Medulla oblongata (tissue), 1 donor: ENCODE data around the gene NTM.

ENCODE experiments used
- DNase-seq: peaks from one replicate; pipeline ENCODE4 v3.0.0-alpha.2; 2015; ENCODE audit errors: extremely low spot score

The NTM gene

GRCh38 chr11:131642756-131643531, 272.5 kb downstream of the NTM start:
- no peak for DNase-seq

- no peak for DNase-seq
Observed at GRCh38 chr11:131644204-131644795, 273.9 kb downstream of the NTM start.

GRCh38 chr11:131645237-131645636, 274.8 kb downstream of the NTM start:
- no peak for DNase-seq

GRCh38 chr11:131649856-131650255, 279.4 kb downstream of the NTM start:
- no peak for DNase-seq

GRCh38 chr11:131652231-131652630, 281.8 kb downstream of the NTM start:
- no peak for DNase-seq

- no peak for DNase-seq
Observed at GRCh38 chr11:131653260-131653659, 282.8 kb downstream of the NTM start.

GRCh38 chr11:131654849-131655248, 284.4 kb downstream of the NTM start:
- no peak for DNase-seq

GRCh38 chr11:131656179-131656838, 285.9 kb downstream of the NTM start:
- no peak for DNase-seq

GRCh38 chr11:131656839-131657211, 286.4 kb downstream of the NTM start:
- DNase-seq = no peak

- DNase-seq = no peak
Observed at GRCh38 chr11:131658414-131658813, 288.0 kb downstream of the NTM start.

GRCh38 chr11:131658952-131659351, 288.5 kb downstream of the NTM start:
- DNase-seq = no peak

- DNase-seq = no peak
Observed at GRCh38 chr11:131659931-131660330, 289.5 kb downstream of the NTM start.

GRCh38 chr11:131661132-131661531, 290.7 kb downstream of the NTM start:
- no peak for DNase-seq

GRCh38 chr11:131662317-131662972, 292.0 kb downstream of the NTM start:
- no peak for DNase-seq

GRCh38 chr11:131662993-131663392, 292.6 kb downstream of the NTM start:
- no peak for DNase-seq

- DNase-seq = peak; percentile 89
Observed at GRCh38 chr11:131663405-131664200, 293.2 kb downstream of the NTM start.

GRCh38 chr11:131664293-131664692, 293.9 kb downstream of the NTM start:
- peak; percentile 54 for DNase-seq

GRCh38 chr11:131664816-131665215, 294.4 kb downstream of the NTM start:
- peak; percentile 84 for DNase-seq

- peak; percentile 62 for DNase-seq
Observed at GRCh38 chr11:131665344-131665968, 295.0 kb downstream of the NTM start.

- DNase-seq = peak; percentile 59
Observed at GRCh38 chr11:131666006-131666405, 295.6 kb downstream of the NTM start.

GRCh38 chr11:131666617-131667016, 296.2 kb downstream of the NTM start:
- DNase-seq = no peak
